ENCODE measurements around the gene CSF3. TPM values are rescaled to one million over a fixed set of nuclear protein-coding genes. Genes with fewer than 3 reads are reported as not detected.
A peak's percentile ranks its signal among the peaks of the same experiment; 100 is the strongest.

Gene CSF3
- total and polyA plus RNA-seq, 2 of the 13 experiments (the other 11 are each of a cell fraction or from before 2014, with no cell fraction given) = 0.09 TPM; not detected in 1

DNA sequence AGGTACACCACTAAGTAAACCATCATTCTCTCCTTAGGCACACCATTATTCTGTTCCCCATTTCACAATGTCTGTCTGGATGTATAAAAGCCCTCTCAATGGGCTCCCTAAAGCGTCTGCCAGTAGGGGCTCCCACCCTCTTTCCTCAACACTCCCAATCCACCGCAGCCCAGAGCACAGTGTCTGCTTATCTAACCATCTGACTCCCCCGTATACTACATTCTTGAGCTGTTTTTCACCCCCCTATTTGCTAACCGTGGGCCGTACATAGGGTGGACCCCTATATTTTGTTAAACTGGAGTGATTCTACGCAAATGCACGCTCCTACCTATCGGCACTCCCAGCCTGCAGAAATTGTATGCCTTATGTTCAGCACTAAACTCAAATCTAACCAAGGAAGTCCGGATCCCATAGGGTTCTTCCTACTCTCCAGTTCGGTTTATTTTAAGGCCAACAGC is 35.3 kb upstream of the CSF3 start (continued):
- TF ChIP-seq ETV5 (CRISPR knock-in tag; IDR thresholded peaks at IDR 0.05; ENCODE audit: borderline replicate concordance) (no peak), ZNF138 (CRISPR knock-in tag; IDR thresholded peaks at IDR 0.05; ENCODE audit: low read depth) (no peak; the same call in 1 of the 2 replicates), PHB2 (IDR thresholded peaks at IDR 0.05; ENCODE audit: partially characterized antibody) (no peak), KDM4B (CRISPR knock-in tag; IDR thresholded peaks at IDR 0.05) (no peak), MBNL3 (CRISPR knock-in tag; conservative IDR thresholded peaks at IDR 0.05) (no peak)

DNA sequence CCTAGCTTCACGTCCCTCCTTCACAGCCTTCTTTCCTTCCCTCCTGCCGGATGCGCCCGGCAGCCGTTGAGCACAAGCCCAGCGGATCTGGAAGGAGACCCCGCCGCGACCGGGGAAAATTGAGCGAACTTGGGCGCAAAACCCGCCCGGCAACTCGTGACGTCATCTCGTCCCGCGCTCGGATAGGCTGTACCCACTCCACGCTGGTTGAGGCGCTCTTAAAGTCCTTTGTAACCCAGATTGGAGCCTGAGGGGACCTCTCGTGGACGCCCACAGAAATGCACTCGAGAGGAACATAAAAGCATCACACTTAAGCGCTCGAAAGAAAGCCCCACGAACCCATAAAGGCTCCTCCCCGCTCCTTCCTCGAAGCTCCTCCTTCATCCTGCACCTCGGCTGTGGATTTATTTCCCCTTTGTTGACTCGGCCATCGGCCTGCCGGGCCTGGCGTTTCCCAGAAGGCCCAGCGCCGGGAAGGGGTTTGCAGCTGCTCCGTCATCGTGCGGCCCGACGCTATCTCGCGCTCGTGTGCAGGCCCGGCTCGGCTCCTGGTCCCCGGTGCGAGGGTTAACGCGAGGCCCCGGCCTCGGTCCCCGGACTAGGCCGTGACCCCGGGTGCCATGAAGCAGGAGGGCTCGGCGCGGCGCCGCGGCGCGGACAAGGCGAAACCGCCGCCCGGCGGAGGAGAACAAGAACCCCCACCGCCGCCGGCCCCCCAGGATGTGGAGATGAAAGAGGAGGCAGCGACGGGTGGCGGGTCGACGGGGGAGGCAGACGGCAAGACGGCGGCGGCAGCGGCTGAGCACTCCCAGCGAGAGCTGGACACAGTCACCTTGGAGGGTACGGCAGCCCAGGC is 34.7 kb upstream of the CSF3 start, which contains the start of gene PSMD3:
Gene PSMD3 (plus strand): TSS at position 457 of the 856 bp plus-strand sequence. CDS start 164 bp downstream, at position 621.
- H4K20me1 ChIP-seq (ENCODE audit: insufficient read depth, low read length) = peaks cover 9% of the 10 kb centered on the region
- TF ChIP-seq ZSCAN29 (CRISPR knock-in tag; conservative IDR thresholded peaks at IDR 0.05) (no peak; the same call in 1 of the 2 replicates), TBX3 (IDR thresholded peaks at IDR 0.05; ENCODE audit: borderline replicate concordance) (no peak; the same call in 1 of the 2 replicates), BORCS8-MEF2B (CRISPR knock-in tag; IDR thresholded peaks at IDR 0.05) (peak; percentile 93), IRX3 (CRISPR knock-in tag; IDR thresholded peaks at IDR 0.05; ENCODE audit: borderline replicate concordance, low read depth) (no peak; the same call in 1 of the 2 replicates), ZNF326 (CRISPR knock-in tag; IDR thresholded peaks at IDR 0.05; ENCODE audit: borderline replicate concordance) (no peak), PHF20 (CRISPR knock-in tag; IDR thresholded peaks at IDR 0.05) (peak; percentile 94), EEA1 (CRISPR knock-in tag; IDR thresholded peaks at IDR 0.05; ENCODE audit: borderline replicate concordance) (peak; percentile 93), ZNF781 (CRISPR knock-in tag; IDR thresholded peaks at IDR 0.05; ENCODE audit: borderline replicate concordance, not compliant biosample characterization) (peak; percentile 94), ZZZ3 (CRISPR knock-in tag; IDR thresholded peaks at IDR 0.05; ENCODE audit: borderline replicate concordance) (peak; percentile 96), ZFY (CRISPR knock-in tag; IDR thresholded peaks at IDR 0.05) (peak; percentile 100), GLI4 (CRISPR knock-in tag; IDR thresholded peaks at IDR 0.05; ENCODE audit: borderline replicate concordance) (peak; percentile 98), NKX3-1 (CRISPR knock-in tag; IDR thresholded peaks at IDR 0.05) (peak; percentile 97), JUND (CRISPR knock-in tag; IDR thresholded peaks at IDR 0.05) (peak; percentile 73), FOXC1 (CRISPR knock-in tag; IDR thresholded peaks at IDR 0.05; ENCODE audit: borderline replicate concordance) (peak; percentile 99), ZFAT (CRISPR knock-in tag; conservative IDR thresholded peaks at IDR 0.05) (0 out of 2 replicates have a peak, but pooled peaks have one; percentile 74), SCMH1 (CRISPR knock-in tag; IDR thresholded peaks at IDR 0.05; ENCODE audit: borderline replicate concordance) (no peak), ZSCAN21 (CRISPR knock-in tag; IDR thresholded peaks at IDR 0.05; ENCODE audit: borderline replicate concordance) (peak; percentile 90; the same call in 1 of the 2 replicates), JUN (CRISPR knock-in tag; IDR thresholded peaks at IDR 0.05) (peak; percentile 66; the same call in 1 of the 2 replicates)

More for the DNA sequence above, 34.7 kb upstream of the CSF3 start, which contains the start of gene PSMD3:
- WGBS (ENCODE audit: low lambda C conversion rate) = under 1% methylated on average over 35 of the region's 84 CpGs
- Histone ChIP-seq H2AFZ (ENCODE audit: low read length) (peak within 1 kb of the TSS; percentile 94), H3K4me3 (replicated peaks in 1 of 3; ENCODE audit: insufficient read depth in 1 of 3, low read depth in 2 of 3, low read length in 3 of 3) (peak within 1 kb of the TSS; percentile 92 to 96 (median 94)), H3K27ac (ENCODE audit: extremely low read length, insufficient read depth, low read length) (peak within 1 kb of the TSS; percentile 82), H3K4me1 (ENCODE audit: insufficient read depth, low read length) (peaks cover 25% of the 10 kb centered on the region), H3K27me3 (ENCODE audit: control insufficient read depth in 1 of 2, insufficient read depth in 2 of 2, low read length in 2 of 2) (peaks cover 6 to 28% of the 10 kb centered on the region in 2 experiments), H3K36me3 (replicated peaks in 1 of 2; ENCODE audit: control insufficient read depth in 1 of 2, insufficient read depth in 2 of 2, low read length in 2 of 2) (peaks cover 16 to 18% of the 10 kb centered on the region in 2 experiments), H3K79me2 (ENCODE audit: insufficient read depth, low read length) (peaks cover 28% of the 10 kb centered on the region), H3K4me2 (ENCODE audit: low read depth, low read length) (peak within 1 kb of the TSS; percentile 94), H3K9ac (ENCODE audit: insufficient read depth, low read depth, low read length) (peak within 1 kb of the TSS; percentile 96), H3K9me3 (ENCODE audit: low read length) (no peaks in the 10 kb centered on the region)
- ATAC-seq (peak; percentile 92), FAIRE-seq (peak; percentile 99), DNase-seq (ENCODE audit: low spot score) (peak; percentile 100)
- ChIA-PET POLR2A (interaction anchor here (0.6 to 2.3 kb wide), 27 partner anchors 10 to 529 kb away, joined by 3 to 21 read pairs (median 4); partner anchors contain the start of genes GSDMB, LRRC3C, MED1 and MED24), CTCF (ENCODE audit: low intra/inter-chr PET ratio, low total read pairs) (interaction anchor here (0.6 to 2.3 kb wide), 4 partner anchors 22 to 250 kb away, joined by 3 to 25 read pairs (median 9); partner anchors contain the start of gene MIEN1)
- TSS peak; percentile 71 for BruUV-seq (replicated peaks)
- intact Hi-C loops (cut with micrococcal nuclease; ENCODE audit: unreplicated experiment) = loop anchor here (1.0 to 2.0 kb wide), 4 partner anchors 21 to 108 kb away; partner anchors contain the start of genes LRRC3C and ORMDL3
- in situ Hi-C loops (cut with HindIII; ENCODE audit: extremely low pct_ligation_motif_present, low pct_unique_long_range_greater_than_20kb) = loop anchor here (5.0 kb wide), 1 partner anchor 108 kb away; no protein-coding TSS in a partner anchor

All from HepG2 (cell line).